ENCODE results near the gene CLPTM1L. TPM values are rescaled to one million over a fixed set of nuclear protein-coding genes. Genes with fewer than 3 reads are reported as not detected.

Gene CLPTM1L
- total RNA-seq, 2 experiments from 2014 or later = 395 TPM

GRCh38 chr5:1272201-1272600 lies 72.7 kb downstream of the CLPTM1L start:
- no peak for DNase-seq (ENCODE audit: low spot score)
- Histone ChIP-seq H3K27ac (ENCODE audit: low read depth, low read length, poor library complexity, severe bottlenecking) (no peak overlapping the region), H3K79me2 (ENCODE audit: insufficient read depth, low read depth, low read length) (peaks cover 32% of the 10 kb centered on the region), H3K9me2 (ENCODE audit: insufficient read depth, low read length) (no peaks in the 10 kb centered on the region), H3K36me3 (ENCODE audit: insufficient read depth, low read length) (peaks cover 86% of the 10 kb centered on the region), H3K4me1 (ENCODE audit: insufficient read depth, low read length, poor library complexity, severe bottlenecking) (no peaks in the 10 kb centered on the region), H3K9me3 (ENCODE audit: low read length) (no peaks in the 10 kb centered on the region), H3K4me3 (ENCODE audit: low read depth, low read length, poor library complexity, severe bottlenecking) (no peak overlapping the region), H4K20me1 (ENCODE audit: insufficient read depth, low read length) (no peaks in the 10 kb centered on the region; the same call in 1 of the 2 replicates), H3K4me2 (ENCODE audit: low read length) (no peak overlapping the region), H2AFZ (ENCODE audit: low read length) (no peak overlapping the region)
- no TSS peak for BruUV-seq (replicated peaks)
- TF ChIP-seq EZH2phosphoT487 (IDR thresholded peaks at IDR 0.05; ENCODE audit: borderline replicate concordance, low read depth, low read length) (no peak), CTCF (conservative IDR thresholded peaks at IDR 0.05; ENCODE audit: low read length) (no peak)
- intact Hi-C loops (cut with micrococcal nuclease; ENCODE audit: unreplicated experiment) = no loop called here
- ChIA-PET POLR2A (no interaction called here), CTCF (ENCODE audit: unreplicated experiment) (no interaction called here)

DNA sequence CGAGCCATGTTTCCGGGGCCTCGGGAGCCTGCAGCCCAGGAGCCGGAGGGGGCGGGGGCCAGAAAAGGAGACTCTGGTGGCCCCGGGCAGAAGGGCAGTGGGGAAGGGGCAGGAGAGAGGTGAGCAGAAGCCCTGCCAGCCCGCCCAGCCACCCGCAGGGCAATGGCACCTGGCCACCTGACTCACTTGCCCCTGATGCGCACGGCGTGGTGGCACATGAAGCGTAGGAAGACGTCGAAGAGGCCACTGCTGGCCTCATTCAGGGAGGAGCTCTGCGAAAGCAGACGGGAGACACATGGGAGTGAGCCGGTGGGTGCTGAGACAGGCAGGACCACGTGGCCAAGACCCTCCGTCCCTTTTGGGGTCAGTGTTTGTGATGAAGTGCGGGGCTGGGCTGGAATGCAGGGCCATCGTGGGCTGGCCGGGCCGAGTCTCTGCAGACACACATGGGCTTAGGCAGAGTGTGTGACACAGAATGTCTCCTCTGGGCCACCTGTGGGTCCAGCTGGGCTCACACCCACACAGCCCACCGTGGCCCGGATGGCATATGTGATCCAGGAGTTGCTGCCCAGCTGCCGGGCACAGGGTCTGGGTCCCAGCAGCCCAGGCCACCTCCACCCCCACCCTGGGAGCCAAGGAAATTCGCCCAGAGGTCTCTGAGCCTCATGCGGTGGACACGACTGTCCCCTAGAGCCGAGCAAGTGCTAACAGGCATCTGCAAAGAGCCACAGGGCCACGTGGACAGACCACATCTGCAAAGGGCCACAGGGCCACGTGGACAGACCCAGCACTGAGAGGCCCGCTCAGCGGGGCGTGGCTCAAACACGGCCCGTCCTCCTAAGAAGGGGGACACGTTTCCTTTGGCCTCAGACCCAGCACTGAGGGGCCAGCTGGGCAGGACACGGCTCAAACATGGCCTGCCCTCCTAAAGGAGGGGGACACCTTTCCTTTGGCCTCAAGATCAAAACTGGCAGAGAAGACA lies 73.7 kb downstream of the CLPTM1L start:
- no peak overlapping the region for H2AFZ ChIP-seq (ENCODE audit: low read length)
- H3K36me3 ChIP-seq (ENCODE audit: insufficient read depth, low read length) = peaks cover 86% of the 10 kb centered on the region
- no peak for DNase-seq (ENCODE audit: low spot score)
- ChIA-PET CTCF (ENCODE audit: unreplicated experiment) (no interaction called here), POLR2A (no interaction called here)
- no peaks in the 10 kb centered on the region for H3K9me3 ChIP-seq (ENCODE audit: low read length)
- no peaks in the 10 kb centered on the region; the same call in 1 of the 2 replicates for H4K20me1 ChIP-seq (ENCODE audit: insufficient read depth, low read length)
- H3K79me2 ChIP-seq (ENCODE audit: insufficient read depth, low read depth, low read length) = peaks cover 26% of the 10 kb centered on the region
- no peak overlapping the region for H3K27ac ChIP-seq (ENCODE audit: low read depth, low read length, poor library complexity, severe bottlenecking)
- intact Hi-C loops (cut with micrococcal nuclease; ENCODE audit: unreplicated experiment) = no loop called here
- H3K9me2 ChIP-seq (ENCODE audit: insufficient read depth, low read length) = no peaks in the 10 kb centered on the region
- BruUV-seq (replicated peaks) = no TSS peak
- no peaks in the 10 kb centered on the region for H3K4me1 ChIP-seq (ENCODE audit: insufficient read depth, low read length, poor library complexity, severe bottlenecking)
- TF ChIP-seq CTCF (conservative IDR thresholded peaks at IDR 0.05; ENCODE audit: low read length) = no peak
- TF ChIP-seq EZH2phosphoT487 (IDR thresholded peaks at IDR 0.05; ENCODE audit: borderline replicate concordance, low read depth, low read length) = no peak
- H3K4me2 ChIP-seq (ENCODE audit: low read length) = no peak overlapping the region
- no peak overlapping the region for H3K4me3 ChIP-seq (ENCODE audit: low read depth, low read length, poor library complexity, severe bottlenecking)

- Histone ChIP-seq H3K4me1 (ENCODE audit: insufficient read depth, low read length, poor library complexity, severe bottlenecking) (no peaks in the 10 kb centered on the region), H4K20me1 (ENCODE audit: insufficient read depth, low read length) (no peaks in the 10 kb centered on the region; the same call in 1 of the 2 replicates), H3K4me3 (ENCODE audit: low read depth, low read length, poor library complexity, severe bottlenecking) (no peak overlapping the region), H3K9me3 (ENCODE audit: low read length) (no peaks in the 10 kb centered on the region), H3K4me2 (ENCODE audit: low read length) (no peak overlapping the region), H3K79me2 (ENCODE audit: insufficient read depth, low read depth, low read length) (peaks cover 18% of the 10 kb centered on the region), H2AFZ (ENCODE audit: low read length) (no peak overlapping the region), H3K9me2 (ENCODE audit: insufficient read depth, low read length) (no peaks in the 10 kb centered on the region), H3K36me3 (ENCODE audit: insufficient read depth, low read length) (peaks cover 86% of the 10 kb centered on the region), H3K27ac (ENCODE audit: low read depth, low read length, poor library complexity, severe bottlenecking) (no peak overlapping the region)
- intact Hi-C loops (cut with micrococcal nuclease; ENCODE audit: unreplicated experiment) = no loop called here
- TF ChIP-seq CTCF (conservative IDR thresholded peaks at IDR 0.05; ENCODE audit: low read length) (no peak), EZH2phosphoT487 (IDR thresholded peaks at IDR 0.05; ENCODE audit: borderline replicate concordance, low read depth, low read length) (no peak)
- ChIA-PET POLR2A (no interaction called here), CTCF (ENCODE audit: unreplicated experiment) (no interaction called here)
- no peak for DNase-seq (ENCODE audit: low spot score)
- BruUV-seq (replicated peaks) = no TSS peak
Observed at GRCh38 chr5:1270426-1270825, 74.5 kb downstream of the CLPTM1L start.
